PFSK-1 (cell line): Measurements from ENCODE around the gene GTF2F2.

ENCODE experiments used
- SIN3A ChIP-seq: IDR thresholded peaks from 2 replicates; pipeline ENCODE4 v1.6.1; 2012; ENCODE audit warnings: mild to moderate bottlenecking, low read length, moderate library complexity, borderline replicate concordance; ENCODE audit not compliant: insufficient read depth
- TAF1 ChIP-seq: IDR thresholded peaks from 2 replicates; pipeline ENCODE4 v1.6.1; 2012; ENCODE audit warnings: low read length, control low read depth, borderline replicate concordance; ENCODE audit not compliant: insufficient read depth

DNA sequence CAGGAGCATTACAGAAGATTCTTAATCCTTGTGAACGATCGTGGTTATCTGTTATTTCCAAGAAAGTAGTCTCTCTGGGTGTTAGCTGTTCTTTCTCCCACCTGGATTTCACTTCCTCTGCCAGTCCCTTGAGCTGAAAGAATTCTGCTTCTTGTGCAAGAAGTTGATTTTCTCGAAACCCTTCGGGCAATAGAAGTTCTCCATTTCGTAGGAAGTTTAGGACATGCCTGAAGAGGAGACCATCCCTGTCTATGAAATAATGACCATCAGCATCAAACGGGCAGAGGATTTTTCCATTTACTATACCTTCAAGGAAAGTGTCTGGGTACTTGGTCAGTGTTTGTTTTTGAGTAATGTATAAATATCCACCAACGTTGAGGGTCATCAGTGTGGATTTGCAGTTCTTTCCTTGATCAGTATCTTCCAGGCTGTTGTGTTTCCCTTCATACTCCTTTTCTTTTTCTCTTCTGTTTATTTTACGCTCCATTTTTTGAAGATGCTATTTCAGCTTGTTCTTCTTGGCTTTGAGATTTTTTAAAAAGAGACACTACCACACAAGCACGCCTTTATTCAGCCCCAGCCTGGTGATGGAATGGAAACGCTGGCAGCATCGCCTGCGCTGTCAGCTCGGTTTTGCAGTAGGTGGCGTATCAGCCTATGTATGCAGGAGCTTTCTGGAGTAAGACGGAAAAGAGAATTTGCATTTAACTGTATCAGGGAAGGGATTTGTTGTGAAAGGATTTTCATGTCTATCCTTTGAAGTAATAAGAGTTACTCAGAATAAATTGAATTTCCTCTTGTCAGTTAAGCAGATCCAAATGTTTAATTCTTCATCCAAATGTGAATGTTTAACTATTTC lies 74.0 kb downstream of the GTF2F2 start:
- no peak for TF ChIP-seq TAF1
- TF ChIP-seq SIN3A, result no peak
